Activated CD8-positive, alpha-beta memory T cell treated with anti-CD3 and anti-CD28 coated beads, Interleukin-2, amount 50 U/mL, for 24 hours (primary cell): ENCODE measurements around the gene ERP44.
"Not testable (repeated sequence)": the region's sequence is repeated elsewhere in the genome, so short reads cannot be mapped to it uniquely, and the experiment has no call there.

Experiments
- DNase-seq: peaks from one replicate; pipeline ENCODE4 v3.0.0-alpha.2; 2020; ENCODE audit errors: extremely low read depth

Gene ERP44

DNA sequence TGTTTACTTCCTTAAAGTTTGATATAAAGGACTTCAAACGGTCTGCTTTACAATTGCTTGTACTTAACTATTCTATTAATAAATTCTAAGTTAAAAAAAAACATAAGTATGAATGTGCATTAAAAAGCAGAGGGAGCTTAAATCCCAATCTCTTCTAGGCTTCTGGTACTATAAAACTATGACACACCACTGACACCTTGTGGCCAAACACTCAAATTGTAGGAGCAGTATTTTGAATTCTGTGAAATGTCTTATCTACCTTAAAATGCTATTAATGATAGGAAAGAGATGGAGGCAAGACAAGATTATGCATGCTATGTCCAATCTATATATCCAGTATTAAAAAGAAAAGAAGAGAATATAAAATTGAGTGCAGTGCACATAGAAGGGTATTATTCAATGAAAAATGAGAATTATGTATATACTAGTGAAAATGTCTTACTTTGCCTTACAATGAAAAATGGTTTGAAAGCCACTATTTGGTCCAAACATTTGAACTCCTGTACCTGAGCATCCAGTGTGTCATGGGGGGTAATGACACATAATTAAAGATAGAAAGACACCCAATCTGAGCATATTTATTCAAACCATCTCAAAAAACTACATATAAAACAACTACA lies 87.6 kb downstream of the ERP44 start:
- DNase-seq = no peak

DNA sequence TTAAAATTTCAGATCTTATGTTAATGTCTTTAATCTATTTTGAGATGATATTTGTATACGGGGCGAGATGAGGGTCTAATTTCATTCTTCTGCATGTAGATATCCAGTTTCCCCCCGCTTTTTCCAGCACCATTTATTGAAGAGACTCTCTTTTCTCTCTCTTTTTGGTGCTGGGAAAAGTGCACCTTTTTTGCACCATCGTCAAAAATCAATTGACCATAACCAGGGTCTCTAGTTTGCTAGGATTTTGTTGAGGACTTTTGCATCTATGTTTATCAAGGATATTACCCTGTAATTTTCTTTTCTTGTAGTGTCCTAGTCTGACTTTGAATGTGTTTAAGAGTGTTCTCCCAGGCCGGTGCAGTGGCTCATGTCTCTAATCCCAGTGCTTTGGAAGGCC lies 99.0 kb downstream of the ERP44 start:
- no peak for DNase-seq

DNA sequence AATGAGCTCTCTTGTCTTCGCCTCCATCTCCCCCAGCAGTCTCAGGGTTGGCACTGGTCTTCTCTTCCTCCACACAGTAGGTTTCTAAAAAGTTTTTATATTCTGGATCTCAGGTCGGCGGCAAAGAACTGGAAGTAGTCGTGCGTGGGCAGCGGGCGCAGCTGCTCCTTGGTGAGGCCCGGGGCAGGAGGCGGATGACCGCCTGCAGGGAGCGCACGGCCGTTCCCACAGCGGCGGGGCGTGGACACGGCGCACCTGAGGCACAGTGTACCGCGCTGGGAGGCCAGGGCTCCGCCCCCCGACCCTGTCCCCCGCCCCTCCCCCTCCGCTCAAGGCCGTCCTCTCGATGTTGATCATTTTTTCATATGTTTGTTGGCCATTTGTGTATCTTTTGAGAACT lies 99.9 kb downstream of the ERP44 start:
- no peak for DNase-seq

DNA sequence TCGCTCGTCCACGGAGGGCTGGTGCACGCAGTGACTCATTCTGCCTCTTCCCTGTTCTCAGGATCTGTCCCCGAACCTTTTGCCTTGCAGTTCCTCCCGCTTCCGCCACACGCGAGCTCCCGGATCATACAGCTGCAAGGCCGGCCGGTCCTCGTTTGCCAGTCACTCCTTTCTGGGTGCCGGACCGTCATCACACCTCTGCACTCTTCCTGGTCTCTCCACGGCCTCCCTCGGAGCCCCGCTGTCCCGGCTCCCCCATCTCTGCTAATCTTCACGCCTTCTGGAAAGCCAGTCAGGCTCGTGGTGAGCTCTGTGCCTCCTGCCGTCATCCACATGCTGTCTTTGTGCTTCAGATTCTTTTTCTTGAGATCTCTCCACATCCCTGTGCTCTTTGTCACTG lies 100.5 kb downstream of the ERP44 start:
- DNase-seq = no peak

DNA sequence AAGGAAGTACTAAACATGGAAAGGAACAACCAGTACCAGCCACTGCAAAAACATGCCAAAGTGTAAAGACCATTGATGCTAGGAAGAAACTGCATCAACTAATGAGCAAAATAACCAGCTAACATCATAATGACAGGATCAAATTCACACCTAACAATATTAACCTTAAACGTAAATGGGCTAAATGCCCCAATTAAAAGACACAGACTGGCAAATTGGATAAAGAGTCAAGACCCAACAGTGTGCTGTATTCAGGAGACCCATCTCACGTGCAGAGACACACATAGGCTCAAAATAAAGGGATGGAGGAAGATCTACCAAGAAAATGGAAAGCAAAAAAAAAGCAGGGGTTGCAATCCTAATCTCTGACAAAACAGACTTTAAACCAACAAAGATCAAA lies 108.3 kb downstream of the ERP44 start:
- not testable (repeated sequence) for DNase-seq

DNA sequence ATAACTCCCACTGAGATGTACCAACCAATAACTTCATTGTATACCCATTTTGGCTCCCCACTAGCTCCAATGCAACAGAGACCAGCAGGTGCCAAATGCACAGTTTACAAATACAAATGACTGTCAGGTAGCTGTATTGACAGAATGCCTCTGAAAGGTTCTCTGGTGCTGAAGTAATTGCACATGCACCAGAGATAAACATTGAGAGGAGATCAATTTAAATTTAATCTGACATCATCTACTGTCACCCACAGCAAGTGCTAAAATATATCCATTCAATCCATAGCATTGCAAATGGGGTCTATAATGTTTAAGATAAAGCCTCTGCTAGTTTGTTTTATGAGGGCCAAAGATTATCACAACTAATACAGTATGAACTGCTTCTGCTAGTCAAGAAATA lies 112.2 kb downstream of the ERP44 start:
- no peak for DNase-seq

DNA sequence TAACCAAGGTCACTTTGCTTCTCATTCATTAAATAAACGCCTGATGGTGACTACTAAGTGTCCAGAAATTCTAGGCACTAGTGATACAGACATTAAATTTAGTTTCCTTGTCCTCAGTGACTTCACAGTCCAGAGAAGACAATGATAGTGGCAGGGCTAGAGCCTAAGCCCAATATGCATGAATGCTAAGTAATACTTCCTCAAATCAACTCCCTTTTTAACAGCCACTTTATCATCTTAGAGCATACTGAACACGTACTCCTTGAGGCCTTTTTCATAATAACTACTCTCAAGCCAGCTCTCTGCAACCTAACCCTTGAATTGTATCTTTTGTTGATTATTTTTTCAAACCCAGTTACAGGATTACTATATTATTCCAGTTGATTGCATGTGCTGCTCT lies 118.2 kb downstream of the ERP44 start:
- DNase-seq = no peak

DNA sequence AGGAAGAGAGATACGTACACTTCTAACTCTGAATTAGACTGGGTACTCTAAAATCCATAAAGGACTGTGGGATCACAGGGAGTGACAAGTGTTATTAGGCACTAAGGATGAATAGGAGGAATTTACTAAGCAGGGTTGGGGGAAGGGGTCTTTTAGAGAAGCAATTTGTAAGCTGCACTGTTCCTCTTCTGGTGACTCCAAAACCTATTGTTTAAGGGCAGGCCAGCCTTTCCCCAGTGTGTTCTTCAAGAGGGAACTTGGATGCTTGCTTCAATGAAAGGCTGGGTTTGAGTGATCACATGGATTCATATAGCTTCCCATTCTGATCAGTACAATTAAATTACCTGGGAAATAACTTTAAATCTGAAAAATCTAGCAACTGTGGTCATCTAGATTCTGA lies 120.6 kb downstream of the ERP44 start:
- DNase-seq = no peak

DNA sequence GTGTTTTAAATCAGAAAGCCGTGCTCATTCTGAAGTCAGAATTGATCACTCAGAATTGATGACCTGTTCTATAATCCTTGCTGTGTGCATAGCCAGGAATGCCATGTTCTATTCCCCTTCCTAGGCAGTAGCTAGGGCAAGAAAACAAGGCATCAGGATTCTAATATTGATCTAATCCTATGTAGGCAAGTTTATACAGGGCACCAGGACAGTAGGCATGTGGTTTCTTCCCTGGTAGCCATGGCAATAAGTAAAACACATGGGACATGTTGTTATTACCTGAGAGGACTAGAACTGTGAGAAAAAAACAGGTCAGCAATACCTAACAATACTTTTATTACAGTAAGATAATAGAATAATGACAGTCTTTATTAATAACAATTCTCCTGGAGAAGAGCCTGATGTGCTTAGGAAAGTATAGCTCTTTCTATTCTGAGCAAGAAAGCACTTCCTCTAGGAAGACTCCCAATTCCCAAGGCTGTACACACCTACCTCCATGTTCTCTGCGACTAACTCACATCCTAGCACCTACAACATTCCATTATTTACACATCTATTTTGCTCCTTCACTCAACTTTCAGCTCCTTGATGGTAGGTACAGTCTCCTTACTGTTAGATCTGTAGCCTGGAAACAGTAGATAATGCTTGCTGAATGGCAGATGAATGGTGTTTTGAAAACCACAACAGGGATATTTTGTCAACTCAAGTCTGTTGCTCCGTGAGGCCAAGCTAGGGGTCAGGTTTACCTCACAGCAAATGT lies 121.6 kb downstream of the ERP44 start:
- no peak for DNase-seq

DNA sequence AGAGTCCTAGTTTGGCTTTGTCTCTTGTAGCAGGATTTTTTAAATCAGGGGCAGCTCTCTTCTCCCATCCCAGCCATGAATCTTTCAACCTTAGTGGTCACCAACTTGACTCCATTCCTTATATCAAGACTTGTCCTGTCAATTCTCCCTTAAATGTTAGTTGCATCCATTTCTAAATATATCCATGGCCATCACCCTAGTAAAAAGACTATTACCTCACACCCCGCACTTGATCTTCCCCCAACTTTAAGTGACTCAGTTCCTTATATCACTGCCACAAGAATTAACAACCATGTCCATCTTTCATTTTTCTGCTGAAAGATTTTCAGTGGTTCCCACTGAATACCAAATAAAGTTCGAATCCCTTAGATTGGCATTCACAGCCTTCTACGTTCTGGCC lies 125.3 kb downstream of the ERP44 start:
- no peak for DNase-seq

DNA sequence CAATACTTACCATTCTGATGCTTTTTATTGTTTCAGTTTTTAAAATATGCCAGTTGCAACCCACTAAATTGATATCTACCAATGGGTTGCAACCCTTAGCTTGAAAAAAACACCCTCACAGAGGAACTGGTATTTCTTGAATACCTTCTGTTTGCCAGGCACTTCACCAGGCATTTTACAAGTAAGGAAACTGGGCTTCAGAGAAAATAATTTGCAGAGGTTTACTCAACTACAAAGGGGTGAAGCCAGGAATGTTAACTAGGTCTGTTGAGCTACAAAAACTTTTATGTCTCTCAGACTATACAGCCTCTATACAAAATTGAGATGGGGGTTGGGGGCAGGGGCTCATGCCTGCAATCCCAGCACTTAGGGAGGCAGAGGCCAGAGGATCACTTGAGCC lies 127.4 kb downstream of the ERP44 start:
- no peak for DNase-seq

DNA sequence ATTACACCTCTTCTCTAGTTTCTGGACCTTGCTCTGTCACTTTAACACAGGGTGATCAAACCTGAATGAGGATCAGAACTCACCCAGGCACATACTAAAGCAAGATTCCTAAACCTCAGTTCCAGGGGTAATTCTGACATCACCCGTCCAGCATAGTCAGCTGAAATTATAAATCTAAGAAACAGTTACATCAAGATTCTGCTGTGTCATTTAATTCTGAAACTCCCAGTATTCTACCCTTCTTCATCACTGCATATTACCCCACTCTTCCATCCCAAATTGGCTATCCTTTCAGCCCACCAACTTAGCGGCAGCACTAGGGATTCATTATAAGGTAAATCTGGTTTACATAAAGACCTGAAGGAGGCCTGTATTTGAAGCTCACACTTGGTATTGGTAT lies 128.3 kb downstream of the ERP44 start:
- no peak for DNase-seq

DNA sequence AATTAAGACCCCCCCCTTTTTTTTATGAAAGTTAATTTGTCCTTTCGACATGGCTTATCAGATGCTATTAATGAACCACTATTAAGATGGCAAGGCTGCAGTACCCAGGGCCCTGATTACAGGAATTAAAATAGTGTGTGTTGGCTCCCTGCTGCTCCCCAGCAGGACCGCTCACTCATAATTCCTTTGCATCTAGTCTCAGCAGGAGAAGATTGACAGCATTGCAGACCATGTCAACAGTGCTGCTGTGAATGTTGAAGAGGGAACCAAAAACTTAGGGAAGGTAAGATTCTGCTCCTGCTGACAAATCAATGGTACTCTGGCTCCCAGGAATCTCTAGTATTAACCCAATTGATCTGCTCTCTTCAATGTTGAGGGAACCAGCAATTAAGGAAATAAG lies 131.3 kb downstream of the ERP44 start:
- no peak for DNase-seq

DNA sequence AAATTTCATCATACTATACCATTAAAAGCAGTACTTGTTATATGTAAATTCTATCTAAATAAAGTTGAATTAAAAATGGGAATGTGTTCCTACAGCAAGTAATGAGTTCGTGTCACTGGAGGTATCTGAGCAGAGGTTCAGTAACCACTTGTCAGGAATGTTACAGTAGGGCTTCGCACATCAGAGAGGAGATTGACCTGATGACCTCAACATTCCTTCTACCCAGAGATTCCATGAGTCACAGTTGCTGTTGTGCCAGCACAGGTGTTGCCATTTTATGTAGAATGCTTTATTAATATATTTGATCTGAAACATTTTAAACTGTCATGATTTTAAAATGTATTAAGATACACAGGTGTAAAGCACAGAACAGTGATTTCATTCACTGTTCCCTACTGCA lies 132.1 kb downstream of the ERP44 start:
- no peak for DNase-seq

DNA sequence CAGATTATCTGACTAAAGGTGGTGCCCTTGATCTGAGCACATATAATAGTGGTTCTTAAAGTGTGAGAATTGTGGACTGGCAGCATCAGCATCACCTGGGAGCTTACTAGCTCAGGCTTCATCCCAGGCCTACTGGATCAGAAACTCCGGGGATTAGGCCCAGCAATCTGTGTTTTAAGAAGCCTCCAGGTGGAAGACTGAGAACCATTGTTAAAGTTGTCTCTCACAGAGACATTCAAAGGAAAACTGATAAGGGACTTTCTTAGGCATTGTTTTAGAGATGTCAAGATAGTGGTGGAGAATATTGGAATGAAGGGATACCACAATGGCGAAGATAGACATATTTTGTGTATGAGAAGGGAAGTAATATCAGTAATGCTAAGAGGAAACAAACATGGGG lies 132.8 kb downstream of the ERP44 start:
- DNase-seq = no peak

DNA sequence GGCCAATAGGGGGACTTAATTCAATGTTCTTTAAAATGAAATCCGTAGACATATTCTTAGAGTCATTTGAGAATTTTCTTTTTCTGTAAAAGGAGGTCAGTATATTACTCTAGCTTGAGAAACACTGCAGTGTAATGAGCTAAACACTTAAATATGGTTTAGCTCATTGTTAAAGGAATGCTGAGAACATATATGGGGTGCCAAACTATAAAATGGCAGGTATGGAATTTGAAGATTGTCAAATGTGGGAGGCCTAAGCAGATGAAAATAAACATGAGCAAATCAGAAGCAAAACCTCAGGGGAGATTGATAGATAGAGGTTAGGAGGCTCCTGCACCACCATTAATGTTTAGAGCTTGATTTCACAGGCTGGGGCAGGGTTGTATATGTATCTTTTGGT lies 134.5 kb downstream of the ERP44 start:
- DNase-seq = no peak

DNA sequence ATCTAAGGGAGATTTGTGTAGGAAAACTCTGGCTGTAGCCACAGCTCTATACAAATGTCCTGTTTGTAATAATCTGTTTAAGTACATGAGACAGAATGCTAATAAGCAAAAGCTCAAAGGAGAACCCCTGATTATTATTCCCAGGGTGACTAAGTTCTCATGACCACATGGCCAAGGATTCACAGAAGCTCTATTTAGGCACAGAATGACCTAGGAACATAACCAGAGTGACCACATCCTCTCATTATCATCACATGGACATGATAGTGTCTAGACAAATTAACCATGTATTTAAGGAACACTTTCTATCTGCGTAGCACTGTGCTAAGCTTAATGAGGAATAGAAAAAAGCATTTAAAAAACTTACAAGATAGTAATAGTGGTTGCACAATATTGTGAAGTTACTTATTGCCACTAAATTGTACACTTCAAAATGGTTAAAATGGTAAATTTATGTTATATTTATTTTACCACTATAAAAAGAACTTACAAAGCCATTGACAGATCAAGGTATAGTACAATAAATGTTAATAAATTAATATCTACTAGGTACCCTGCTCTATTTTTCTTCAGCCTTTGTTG lies 136.0 kb downstream of the ERP44 start:
- DNase-seq = no peak

DNA sequence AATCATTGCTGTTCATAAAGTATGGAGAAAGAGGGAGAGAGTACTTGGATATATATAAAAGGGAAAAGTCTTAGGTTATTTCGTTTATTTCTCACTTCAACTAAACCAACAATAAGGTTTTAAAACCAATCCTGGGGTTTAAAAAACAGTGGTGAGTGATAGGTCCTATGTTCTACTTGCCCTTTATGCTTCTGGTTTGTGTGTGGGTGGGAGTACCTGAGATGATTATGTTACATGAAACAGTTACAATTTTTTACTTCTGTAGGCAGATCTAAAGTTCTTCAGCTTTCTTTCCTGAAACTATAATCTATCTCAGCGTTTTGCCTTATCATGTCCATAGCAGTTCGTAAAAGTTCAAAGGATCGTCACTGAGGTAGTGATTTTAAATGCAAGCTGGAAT lies 143.2 kb downstream of the ERP44 start:
- no peak for DNase-seq

DNA sequence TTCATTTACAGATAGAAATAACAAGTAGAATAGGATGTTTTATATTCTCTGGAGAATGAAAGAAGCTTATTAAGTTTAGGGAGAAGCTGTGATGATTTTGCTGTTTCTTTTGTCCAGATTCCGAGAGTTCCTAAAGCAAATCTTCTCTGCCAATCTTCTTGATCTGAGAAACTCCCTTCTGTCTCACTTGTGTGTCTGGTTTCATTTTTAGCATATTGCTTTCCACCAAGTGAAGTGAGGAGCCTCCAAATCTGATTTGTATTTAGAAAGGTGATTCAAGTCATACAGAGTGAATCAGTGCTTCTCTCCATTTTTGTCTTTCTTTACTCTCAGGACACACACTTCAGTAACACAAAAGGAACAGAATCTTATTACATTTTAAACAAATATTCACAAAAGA lies 144.0 kb downstream of the ERP44 start:
- no peak for DNase-seq

DNA sequence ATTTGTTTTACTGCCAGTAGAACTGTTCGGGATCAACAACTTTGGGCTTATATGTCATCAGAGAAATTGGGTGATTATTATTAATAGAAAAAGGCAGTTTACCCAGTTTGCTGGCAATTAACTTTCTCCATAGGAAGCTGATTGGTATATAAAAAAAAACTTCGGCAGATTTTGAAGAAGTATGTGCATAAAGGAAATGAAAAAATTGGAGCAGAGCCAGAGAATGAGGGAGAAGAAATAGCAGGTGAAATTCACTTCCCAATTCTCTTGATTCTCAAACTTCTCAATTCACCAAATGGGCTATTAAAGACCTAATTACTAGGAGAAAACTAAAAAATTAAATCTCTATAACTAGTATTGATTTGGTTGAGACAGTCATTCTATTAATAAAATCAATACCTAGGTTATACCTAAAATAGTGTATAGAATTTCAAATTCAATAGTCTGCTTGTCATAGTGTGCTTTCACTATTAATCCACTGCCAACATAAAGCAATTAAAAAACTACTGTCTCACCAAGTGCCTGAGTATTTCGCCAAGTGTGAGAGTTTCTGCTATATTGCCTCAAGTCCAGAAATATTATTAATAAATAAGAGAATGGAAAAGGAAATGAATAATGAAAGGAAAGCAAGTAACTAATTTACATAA lies 144.8 kb downstream of the ERP44 start:
- DNase-seq = no peak

DNA sequence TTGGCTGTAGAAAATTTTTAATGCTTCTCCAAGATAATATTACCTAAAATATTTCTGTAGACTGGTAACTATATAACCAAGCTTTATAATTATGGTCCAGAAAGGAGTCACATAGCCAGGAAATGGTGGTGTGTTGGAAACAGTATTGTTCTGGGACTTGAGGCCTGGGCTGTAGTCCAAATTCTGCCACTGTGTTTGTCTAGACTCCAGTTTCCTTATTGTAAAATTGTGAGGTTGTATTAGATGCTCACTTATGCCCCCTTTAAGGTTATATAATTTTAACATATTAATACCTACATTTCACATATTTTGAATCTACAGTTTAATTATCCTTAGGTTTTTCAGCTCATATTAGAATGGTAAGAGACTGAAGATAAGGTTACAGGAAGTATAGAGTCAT lies 149.9 kb downstream of the ERP44 start:
- no peak for DNase-seq

DNA sequence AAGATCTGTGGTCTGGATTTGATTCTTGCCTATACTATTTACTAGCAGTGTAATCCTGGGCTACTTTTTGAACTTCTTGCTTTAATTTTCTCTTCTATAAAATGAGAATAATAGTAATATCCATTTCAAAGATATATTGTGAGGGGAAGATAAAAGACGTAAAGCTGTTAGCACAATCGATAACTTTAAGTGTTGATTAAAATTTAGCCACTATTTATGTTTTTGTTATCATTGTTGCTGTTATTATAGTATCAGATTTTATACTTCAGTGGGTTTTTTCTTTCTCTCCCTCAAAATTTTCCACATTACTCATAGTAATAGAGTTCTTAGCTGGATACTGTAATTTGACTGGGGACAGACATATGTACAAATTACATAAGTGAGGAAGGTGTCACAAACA lies 150.3 kb downstream of the ERP44 start:
- no peak for DNase-seq

DNA sequence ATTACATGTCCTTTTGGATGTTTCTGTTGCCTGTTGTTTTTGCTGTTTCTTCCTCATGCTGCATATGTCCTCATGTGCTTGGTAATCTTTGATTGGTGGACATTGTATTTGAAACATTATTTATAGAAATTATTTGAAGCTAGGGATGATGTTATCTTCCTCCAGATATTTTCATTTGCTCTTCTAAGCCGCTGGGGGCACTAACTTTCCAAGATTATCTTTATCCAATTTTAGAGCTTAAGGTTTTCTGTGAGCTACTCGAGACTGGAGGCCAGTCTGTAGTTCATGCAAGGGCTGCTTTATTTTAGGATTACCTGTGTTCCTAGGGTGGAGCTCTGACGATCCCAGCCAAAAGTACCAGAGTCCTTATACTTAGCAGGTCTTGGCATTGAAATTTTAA lies 151.4 kb downstream of the ERP44 start:
- DNase-seq = no peak
